Panc1 (cell line): Measurements from ENCODE around the gene PCBP4. TPM values are rescaled to one million over a fixed set of nuclear protein-coding genes. Genes with fewer than 3 reads are reported as not detected.

Experiments
- ATAC-seq: fragments of 200-7000 bp; cut with Tn5 transposase; 2 replicates; pipeline ENCODE4 v1.9.1; 2020; ENCODE audit warnings: mild to moderate bottlenecking, moderate library complexity
- BruUV-seq: library from RNA; stranded (reverse); fragments of 400-500 nt; replicated peaks from 2 replicates; lab custom pipeline; 2021; lab: Mats Ljungman, UMichigan
- CTCF ChIA-PET: fragments of 300-600 bp; sonication (Branson Sonifier 250); formaldehyde crosslinking; loops from one replicate; lab custom pipeline; 2022; ENCODE audit warnings: antibody characterized with exemption; lab: Charles Lee
- POLR2A ChIA-PET: fragments of 300-600 bp; sonication (Branson Sonifier 250); formaldehyde crosslinking; loops from one replicate; lab custom pipeline; 2022; ENCODE audit warnings: antibody characterized with exemption; lab: Charles Lee
- DNase-seq: peaks from one replicate; pipeline ENCODE4 v3.0.0-alpha.2; 2010; ENCODE audit warnings: low read depth, low spot score
- H3K27ac ChIP-seq: 2 replicates; pipeline ENCODE4 v1.5.1; 2011; ENCODE audit warnings: mild to moderate bottlenecking, low read length, inconsistent platforms
- H3K27me3 ChIP-seq: fragments of 200-500 bp; sonication (Bioruptor generic); 2 replicates; pipeline ENCODE4 v1.6.0; 2014; ENCODE audit warnings: low read length, inconsistent platforms; ENCODE audit not compliant: control insufficient read depth, insufficient read depth
- H3K36me3 ChIP-seq: fragments of 200-500 bp; sonication (Bioruptor generic); 2 replicates; pipeline ENCODE4 v1.5.1; 2014; ENCODE audit warnings: inconsistent platforms, mild to moderate bottlenecking, low read length, moderate library complexity; ENCODE audit not compliant: control insufficient read depth, insufficient read depth
- H3K4me1 ChIP-seq: 2 replicates; pipeline ENCODE4 v1.5.1; 2011; ENCODE audit warnings: inconsistent platforms, mild to moderate bottlenecking, low read length, moderate library complexity; ENCODE audit not compliant: control insufficient read depth, insufficient read depth
- H3K4me3 ChIP-seq, 2 experiments: 2 replicates each; pipeline ENCODE4 v1.5.1; 2011 to 2012; ENCODE audit warnings: low read depth in 2 of 2, low read length in 2 of 2, mild to moderate bottlenecking in 2 of 2, inconsistent platforms in 1 of 2, moderate library complexity in 1 of 2
- H3K9me3 ChIP-seq: fragments of 200-500 bp; sonication (Bioruptor generic); 2 replicates; pipeline ENCODE4 v1.5.1; 2014; ENCODE audit warnings: low read depth, mild to moderate bottlenecking, inconsistent platforms, low read length, moderate library complexity; ENCODE audit not compliant: control insufficient read depth, insufficient read depth
- POLR2AphosphoS5 ChIP-seq: IDR thresholded peaks from 2 replicates; pipeline ENCODE4 v1.6.1; 2012; ENCODE audit warnings: mild to moderate bottlenecking, low read depth, low read length, moderate library complexity
- SIN3A ChIP-seq: IDR thresholded peaks from 2 replicates; pipeline ENCODE4 v1.6.1; 2012; ENCODE audit warnings: low read depth, mild to moderate bottlenecking, low read length, moderate library complexity, borderline replicate concordance; ENCODE audit not compliant: insufficient read depth
- TCF7L2 ChIP-seq: IDR thresholded peaks from 2 replicates; pipeline ENCODE4 v1.6.1; 2011; ENCODE audit warnings: mild to moderate bottlenecking, low read depth, low read length, inconsistent platforms
- in situ Hi-C: cut with HindIII; loops from 2 replicates; pipeline ENCODE4 v1.10.0; 2016; ENCODE audit warnings: low sequenced_read_pairs, low pct_unique_long_range_greater_than_20kb
- intact Hi-C: fragments of 100-400 bp; cut with micrococcal nuclease; formaldehyde crosslinking; loops from one replicate; pipeline ENCODE4 v1.10.0; 2022; ENCODE audit not compliant: unreplicated experiment
- total RNA-seq: library from RNA; stranded (reverse); gene quantifications from one replicate; pipeline ENCODE4 v1.2.1, GENCODE V29; 2021; ENCODE audit not compliant: unreplicated experiment
- TF ChIP-seq, protein P1 (sequence below), 2 experiments: IDR thresholded peaks; 2 replicates each; pipeline ENCODE4 v1.6.1; 2011 to 2012; ENCODE audit warnings: low read depth in 2 of 2, control low read depth in 1 of 2, low read length in 1 of 2, mild to moderate bottlenecking in 1 of 2, moderate library complexity in 1 of 2; ENCODE audit not compliant: insufficient read depth in 1 of 2
- TF ChIP-seq, protein P2 (sequence below): fragments of 450-650 bp; IDR thresholded peaks from 2 replicates; pipeline ENCODE4 v1.5.1; 2017; ENCODE audit warnings: mild to moderate bottlenecking

Gene PCBP4
- total RNA-seq, 1 experiment from 2014 or later = 58.0 TPM

DNA sequence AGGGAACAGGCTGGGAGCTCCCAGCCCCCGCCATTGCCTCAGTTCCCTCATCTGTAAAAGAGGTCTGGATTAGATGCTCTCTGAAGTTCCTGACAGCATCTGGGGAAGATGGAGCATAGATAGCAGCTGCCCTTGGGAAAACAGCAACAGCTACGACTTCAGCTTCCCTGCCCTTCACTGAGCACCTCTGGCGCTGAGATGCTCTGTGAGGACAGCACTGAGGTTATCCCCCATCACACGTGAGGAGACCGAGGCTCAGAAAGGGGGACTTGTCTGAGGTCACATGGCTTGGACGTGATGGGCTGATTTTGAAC, 39.5 kb upstream of the PCBP4 start:
- ChIA-PET CTCF (no interaction called here), POLR2A (no interaction called here)
- Histone ChIP-seq H3K4me3 (no peak overlapping the region), H3K4me1 (no peaks in the 10 kb centered on the region; the same call in 1 of the 2 replicates), H3K36me3 (no peaks in the 10 kb centered on the region), H3K27me3 (no peaks in the 10 kb centered on the region), H3K27ac (no peak overlapping the region), H3K9me3 (no peaks in the 10 kb centered on the region)
- BruUV-seq = no TSS peak
- DNase-seq (no peak), ATAC-seq (no peak)
- TF ChIP-seq TCF7L2 (no peak), SIN3A (no peak), POLR2AphosphoS5 (no peak)
- TF ChIP-seq, protein P1, sequence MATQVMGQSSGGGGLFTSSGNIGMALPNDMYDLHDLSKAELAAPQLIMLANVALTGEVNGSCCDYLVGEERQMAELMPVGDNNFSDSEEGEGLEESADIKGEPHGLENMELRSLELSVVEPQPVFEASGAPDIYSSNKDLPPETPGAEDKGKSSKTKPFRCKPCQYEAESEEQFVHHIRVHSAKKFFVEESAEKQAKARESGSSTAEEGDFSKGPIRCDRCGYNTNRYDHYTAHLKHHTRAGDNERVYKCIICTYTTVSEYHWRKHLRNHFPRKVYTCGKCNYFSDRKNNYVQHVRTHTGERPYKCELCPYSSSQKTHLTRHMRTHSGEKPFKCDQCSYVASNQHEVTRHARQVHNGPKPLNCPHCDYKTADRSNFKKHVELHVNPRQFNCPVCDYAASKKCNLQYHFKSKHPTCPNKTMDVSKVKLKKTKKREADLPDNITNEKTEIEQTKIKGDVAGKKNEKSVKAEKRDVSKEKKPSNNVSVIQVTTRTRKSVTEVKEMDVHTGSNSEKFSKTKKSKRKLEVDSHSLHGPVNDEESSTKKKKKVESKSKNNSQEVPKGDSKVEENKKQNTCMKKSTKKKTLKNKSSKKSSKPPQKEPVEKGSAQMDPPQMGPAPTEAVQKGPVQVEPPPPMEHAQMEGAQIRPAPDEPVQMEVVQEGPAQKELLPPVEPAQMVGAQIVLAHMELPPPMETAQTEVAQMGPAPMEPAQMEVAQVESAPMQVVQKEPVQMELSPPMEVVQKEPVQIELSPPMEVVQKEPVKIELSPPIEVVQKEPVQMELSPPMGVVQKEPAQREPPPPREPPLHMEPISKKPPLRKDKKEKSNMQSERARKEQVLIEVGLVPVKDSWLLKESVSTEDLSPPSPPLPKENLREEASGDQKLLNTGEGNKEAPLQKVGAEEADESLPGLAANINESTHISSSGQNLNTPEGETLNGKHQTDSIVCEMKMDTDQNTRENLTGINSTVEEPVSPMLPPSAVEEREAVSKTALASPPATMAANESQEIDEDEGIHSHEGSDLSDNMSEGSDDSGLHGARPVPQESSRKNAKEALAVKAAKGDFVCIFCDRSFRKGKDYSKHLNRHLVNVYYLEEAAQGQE (IDR thresholded peaks at IDR 0.05; ENCODE audit: insufficient read depth in 1 of 2, low read depth in 2 of 2, low read length in 1 of 2) = no peak
- TF ChIP-seq, protein P2, sequence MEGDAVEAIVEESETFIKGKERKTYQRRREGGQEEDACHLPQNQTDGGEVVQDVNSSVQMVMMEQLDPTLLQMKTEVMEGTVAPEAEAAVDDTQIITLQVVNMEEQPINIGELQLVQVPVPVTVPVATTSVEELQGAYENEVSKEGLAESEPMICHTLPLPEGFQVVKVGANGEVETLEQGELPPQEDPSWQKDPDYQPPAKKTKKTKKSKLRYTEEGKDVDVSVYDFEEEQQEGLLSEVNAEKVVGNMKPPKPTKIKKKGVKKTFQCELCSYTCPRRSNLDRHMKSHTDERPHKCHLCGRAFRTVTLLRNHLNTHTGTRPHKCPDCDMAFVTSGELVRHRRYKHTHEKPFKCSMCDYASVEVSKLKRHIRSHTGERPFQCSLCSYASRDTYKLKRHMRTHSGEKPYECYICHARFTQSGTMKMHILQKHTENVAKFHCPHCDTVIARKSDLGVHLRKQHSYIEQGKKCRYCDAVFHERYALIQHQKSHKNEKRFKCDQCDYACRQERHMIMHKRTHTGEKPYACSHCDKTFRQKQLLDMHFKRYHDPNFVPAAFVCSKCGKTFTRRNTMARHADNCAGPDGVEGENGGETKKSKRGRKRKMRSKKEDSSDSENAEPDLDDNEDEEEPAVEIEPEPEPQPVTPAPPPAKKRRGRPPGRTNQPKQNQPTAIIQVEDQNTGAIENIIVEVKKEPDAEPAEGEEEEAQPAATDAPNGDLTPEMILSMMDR = no peak
- intact Hi-C loops (loop anchor here (10.0 kb wide), 1 partner anchor 48 kb away; the partner anchor contains the start of gene DUSP7), in situ Hi-C loops (no loop called here)

DNA sequence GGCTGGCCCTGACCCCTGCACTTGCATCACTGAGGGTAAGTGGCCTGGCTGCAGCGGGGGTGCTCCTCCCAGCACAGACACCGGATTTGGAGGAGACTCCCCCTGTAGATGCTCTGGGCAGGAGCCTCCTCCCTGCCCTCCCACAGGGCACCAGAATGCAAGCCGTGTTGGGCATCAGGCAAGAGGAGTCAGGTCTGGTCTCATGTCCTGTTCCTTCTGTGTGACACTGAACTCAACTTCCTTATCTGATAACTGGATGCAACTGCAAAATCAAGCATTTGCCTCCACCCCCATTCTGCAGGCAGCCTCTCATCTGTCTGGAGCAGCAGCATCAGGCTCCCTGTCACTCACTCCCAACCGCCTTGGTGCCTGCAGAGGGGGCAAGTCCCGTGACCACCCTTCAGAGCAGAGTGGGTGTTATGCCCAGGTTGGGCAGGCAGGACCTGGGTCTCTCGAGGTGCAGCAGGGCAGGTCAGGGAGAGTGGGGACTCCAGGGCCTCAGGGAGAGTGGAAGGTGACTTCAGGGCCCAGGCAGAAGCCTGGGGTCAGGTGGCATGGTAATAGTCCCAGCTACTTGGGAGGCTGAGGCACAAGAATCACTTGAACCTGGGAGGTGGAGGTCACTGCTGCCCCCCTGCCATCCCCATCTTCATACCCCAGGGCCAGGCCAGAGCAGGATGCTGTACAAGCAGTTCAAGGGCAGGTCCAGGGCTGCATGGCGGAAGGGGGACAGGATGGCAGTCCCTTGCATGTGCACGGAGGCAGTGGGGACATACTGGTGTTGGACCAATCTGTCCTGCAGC, 39.0 kb upstream of the PCBP4 start:
- BruUV-seq = no TSS peak
- no peaks in the 10 kb centered on the region for H3K36me3 ChIP-seq
- ChIA-PET POLR2A (no interaction called here), CTCF (no interaction called here)
- ATAC-seq (no peak), DNase-seq (no peak)
- no peaks in the 10 kb centered on the region for H3K27me3 ChIP-seq
- no peaks in the 10 kb centered on the region for H3K9me3 ChIP-seq
- TF ChIP-seq, protein P2 = no peak
- TF ChIP-seq TCF7L2 (no peak), POLR2AphosphoS5 (no peak), SIN3A (no peak)
- TF ChIP-seq, protein P1 (IDR thresholded peaks at IDR 0.05; ENCODE audit: insufficient read depth in 1 of 2, low read depth in 2 of 2, low read length in 1 of 2) = no peak
- intact Hi-C loops = loop anchor here (10.0 kb wide), 1 partner anchor 49 kb away; the partner anchor contains the start of gene DUSP7
- in situ Hi-C loops = no loop called here
- H3K4me1 ChIP-seq = no peaks in the 10 kb centered on the region; the same call in 1 of the 2 replicates
- no peak overlapping the region for H3K4me3 ChIP-seq
- no peak overlapping the region for H3K27ac ChIP-seq
